ENCODE measurements around the gene ZNF280D.

Gene ZNF280D

GRCh38 chr15:56628893-56629532 lies 104.3 kb downstream of the ZNF280D start:
- no peak for DNase-seq

- no peak for DNase-seq
Observed at GRCh38 chr15:56619887-56620286, 113.4 kb downstream of the ZNF280D start.

GRCh38 chr15:56617628-56618027 lies 115.7 kb downstream of the ZNF280D start:
- DNase-seq: no peak

- DNase-seq: no peak
Observed at GRCh38 chr15:56616551-56616950, 116.8 kb downstream of the ZNF280D start.

- DNase-seq: no peak
Observed at GRCh38 chr15:56613811-56614210, 119.5 kb downstream of the ZNF280D start.

- no peak for DNase-seq
Observed at GRCh38 chr15:56608993-56609392, 124.3 kb downstream of the ZNF280D start.

- no peak for DNase-seq
Observed at GRCh38 chr15:56608140-56608778, 125.0 kb downstream of the ZNF280D start.

GRCh38 chr15:56602253-56602652 lies 131.1 kb downstream of the ZNF280D start:
- DNase-seq: no peak

GRCh38 chr15:56600380-56600779 lies 132.9 kb downstream of the ZNF280D start:
- no peak for DNase-seq

GRCh38 chr15:56598991-56599390 lies 134.3 kb downstream of the ZNF280D start:
- no peak for DNase-seq

GRCh38 chr15:56587686-56588085 lies 145.6 kb downstream of the ZNF280D start:
- no peak for DNase-seq

- no peak for DNase-seq
Observed at GRCh38 chr15:56586206-56586605, 147.1 kb downstream of the ZNF280D start.

GRCh38 chr15:56582785-56583184 lies 150.5 kb downstream of the ZNF280D start:
- DNase-seq: no peak
